ENCODE results near the gene CDK13.

CDK13 gene

DNA sequence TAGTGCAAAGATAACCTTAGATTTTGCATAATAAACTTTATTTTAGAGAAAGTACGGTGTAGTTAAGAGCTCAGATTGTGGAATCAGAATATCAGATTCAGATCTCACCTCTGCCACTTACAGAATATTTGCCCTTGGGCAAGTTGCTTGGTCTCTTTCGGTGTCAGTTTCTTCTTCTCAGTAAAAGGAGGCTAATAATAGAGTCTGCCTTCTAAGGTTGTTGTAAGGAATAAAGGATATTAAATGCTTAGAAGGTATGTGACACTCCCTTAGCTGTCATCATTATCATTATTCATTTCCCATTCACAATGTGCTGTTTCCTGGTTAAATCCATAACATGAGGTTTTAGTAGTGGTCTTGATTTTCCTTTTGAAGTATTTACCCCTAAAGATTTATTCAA is 142.1 kb downstream of the CDK13 start:
- Histone ChIP-seq H4K20me1 (ENCODE audit: insufficient read depth, low read length) (no peaks in the 10 kb centered on the region), H3K9ac (ENCODE audit: low read length) (no peak overlapping the region), H3K27ac (ENCODE audit: low read length) (no peak overlapping the region), H3K9me2 (replicated peaks; ENCODE audit: insufficient read depth, low read length) (no peaks in the 10 kb centered on the region), H3K27me3 (replicated peaks; ENCODE audit: insufficient read depth, low read length) (no peaks in the 10 kb centered on the region), H3K4me1 (ENCODE audit: low read length) (no peaks in the 10 kb centered on the region), H3K4me2 (ENCODE audit: low read depth, low read length) (no peak overlapping the region), H3K9me3 (replicated peaks; ENCODE audit: insufficient read depth, low read length) (no peaks in the 10 kb centered on the region), H3K4me3 (ENCODE audit: low read length) (no peak overlapping the region), H2AFZ (ENCODE audit: low read length) (no peak overlapping the region), H3F3A (ENCODE audit: insufficient read depth, low read length) (no peaks in the 10 kb centered on the region), H3K79me2 (ENCODE audit: low read length) (no peaks in the 10 kb centered on the region), H3K36me3 (replicated peaks; ENCODE audit: insufficient read depth, low read length) (no peaks in the 10 kb centered on the region)
- no peak for TF ChIP-seq CTCF (IDR thresholded peaks at IDR 0.05; ENCODE audit: low read length)
- TF ChIP-seq EZH2phosphoT487 (IDR thresholded peaks at IDR 0.05; ENCODE audit: low read length) = no peak
- TF ChIP-seq EZH2 (optimal IDR thresholded peaks at IDR 0.05; ENCODE audit: low read depth, low read length) = no peak
- DNase-seq = no peak

DNA sequence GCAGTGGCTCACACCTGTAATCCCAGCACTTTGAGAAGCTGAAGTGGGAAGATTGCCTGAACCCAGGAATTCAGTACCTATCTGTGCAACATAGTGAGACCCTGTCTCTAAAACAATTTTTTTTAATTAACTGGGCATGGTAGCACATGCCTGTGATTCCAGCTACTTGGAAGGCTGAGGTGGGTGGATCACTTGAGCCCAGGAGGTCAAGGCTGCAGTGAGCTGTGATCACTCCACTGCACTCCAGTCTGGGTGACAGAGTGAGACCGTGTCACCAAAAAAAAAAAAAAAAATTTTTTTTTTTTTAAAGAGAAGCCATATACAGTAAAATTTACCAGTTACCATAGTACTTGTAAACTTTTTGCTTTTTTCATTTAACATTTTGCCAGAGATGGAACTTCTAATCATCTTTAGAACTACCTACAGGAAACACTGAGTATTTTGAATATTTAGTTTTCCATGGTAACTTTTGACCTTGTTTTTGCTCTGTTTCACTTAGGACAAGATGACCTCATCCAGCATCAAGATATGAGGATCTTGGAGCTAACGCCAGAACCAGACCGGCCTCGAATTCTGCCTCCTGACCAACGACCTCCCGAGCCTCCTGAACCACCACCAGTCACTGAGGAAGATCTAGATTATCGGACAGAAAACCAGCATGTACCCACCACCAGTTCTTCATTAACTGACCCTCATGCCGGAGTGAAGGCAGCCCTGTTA is 143.7 kb downstream of the CDK13 start:
- TF ChIP-seq EZH2phosphoT487 (IDR thresholded peaks at IDR 0.05; ENCODE audit: low read length) (no peak), EZH2 (optimal IDR thresholded peaks at IDR 0.05; ENCODE audit: low read depth, low read length) (no peak), CTCF (IDR thresholded peaks at IDR 0.05; ENCODE audit: low read length) (no peak)
- no peaks in the 10 kb centered on the region for H3F3A ChIP-seq (ENCODE audit: insufficient read depth, low read length)
- no peaks in the 10 kb centered on the region for H3K27me3 ChIP-seq (replicated peaks; ENCODE audit: insufficient read depth, low read length)
- no peak overlapping the region for H3K27ac ChIP-seq (ENCODE audit: low read length)
- H3K4me3 ChIP-seq (ENCODE audit: low read length) = no peak overlapping the region
- H3K36me3 ChIP-seq (replicated peaks; ENCODE audit: insufficient read depth, low read length) = no peaks in the 10 kb centered on the region
- no peaks in the 10 kb centered on the region for H3K9me3 ChIP-seq (replicated peaks; ENCODE audit: insufficient read depth, low read length)
- DNase-seq = no peak
- H3K9ac ChIP-seq (ENCODE audit: low read length) = no peak overlapping the region
- H3K4me1 ChIP-seq (ENCODE audit: low read length) = no peaks in the 10 kb centered on the region
- no peaks in the 10 kb centered on the region for H3K79me2 ChIP-seq (ENCODE audit: low read length)
- no peaks in the 10 kb centered on the region for H4K20me1 ChIP-seq (ENCODE audit: insufficient read depth, low read length)
- no peak overlapping the region for H3K4me2 ChIP-seq (ENCODE audit: low read depth, low read length)
- H2AFZ ChIP-seq (ENCODE audit: low read length) = no peak overlapping the region
- H3K9me2 ChIP-seq (replicated peaks; ENCODE audit: insufficient read depth, low read length) = no peaks in the 10 kb centered on the region

GRCh38 chr7:40095230-40095629 is 145.2 kb downstream of the CDK13 start:
- Histone ChIP-seq H3K9ac (ENCODE audit: low read length) (no peak overlapping the region), H3K27me3 (replicated peaks; ENCODE audit: insufficient read depth, low read length) (no peaks in the 10 kb centered on the region), H3K9me2 (replicated peaks; ENCODE audit: insufficient read depth, low read length) (no peaks in the 10 kb centered on the region), H3F3A (ENCODE audit: insufficient read depth, low read length) (no peaks in the 10 kb centered on the region), H2AFZ (ENCODE audit: low read length) (no peak overlapping the region), H3K79me2 (ENCODE audit: low read length) (no peaks in the 10 kb centered on the region), H3K4me2 (ENCODE audit: low read depth, low read length) (no peak overlapping the region), H3K27ac (ENCODE audit: low read length) (no peak overlapping the region), H3K36me3 (replicated peaks; ENCODE audit: insufficient read depth, low read length) (no peaks in the 10 kb centered on the region), H3K4me1 (ENCODE audit: low read length) (no peaks in the 10 kb centered on the region), H3K4me3 (ENCODE audit: low read length) (no peak overlapping the region), H4K20me1 (ENCODE audit: insufficient read depth, low read length) (no peaks in the 10 kb centered on the region), H3K9me3 (replicated peaks; ENCODE audit: insufficient read depth, low read length) (no peaks in the 10 kb centered on the region)
- TF ChIP-seq EZH2phosphoT487 (IDR thresholded peaks at IDR 0.05; ENCODE audit: low read length) (no peak), CTCF (IDR thresholded peaks at IDR 0.05; ENCODE audit: low read length) (no peak), EZH2 (optimal IDR thresholded peaks at IDR 0.05; ENCODE audit: low read depth, low read length) (no peak)
- no peak for DNase-seq
